DMS53 treated with DMSO at 0.1 percent for 48 hours (cell line): ENCODE measurements around the gene WWOX.
A peak's percentile ranks its signal among the peaks of the same experiment; 100 is the strongest.

Experiments
- DNase-seq: peaks from one replicate; lab custom pipeline; 2025; ENCODE audit not compliant: unreplicated experiment; lab: John Stamatoyannopoulos, UW

Gene WWOX

GRCh38 chr16:78515421-78515820, 416.0 kb downstream of the WWOX start:
- peak; percentile 43 for DNase-seq

DNA sequence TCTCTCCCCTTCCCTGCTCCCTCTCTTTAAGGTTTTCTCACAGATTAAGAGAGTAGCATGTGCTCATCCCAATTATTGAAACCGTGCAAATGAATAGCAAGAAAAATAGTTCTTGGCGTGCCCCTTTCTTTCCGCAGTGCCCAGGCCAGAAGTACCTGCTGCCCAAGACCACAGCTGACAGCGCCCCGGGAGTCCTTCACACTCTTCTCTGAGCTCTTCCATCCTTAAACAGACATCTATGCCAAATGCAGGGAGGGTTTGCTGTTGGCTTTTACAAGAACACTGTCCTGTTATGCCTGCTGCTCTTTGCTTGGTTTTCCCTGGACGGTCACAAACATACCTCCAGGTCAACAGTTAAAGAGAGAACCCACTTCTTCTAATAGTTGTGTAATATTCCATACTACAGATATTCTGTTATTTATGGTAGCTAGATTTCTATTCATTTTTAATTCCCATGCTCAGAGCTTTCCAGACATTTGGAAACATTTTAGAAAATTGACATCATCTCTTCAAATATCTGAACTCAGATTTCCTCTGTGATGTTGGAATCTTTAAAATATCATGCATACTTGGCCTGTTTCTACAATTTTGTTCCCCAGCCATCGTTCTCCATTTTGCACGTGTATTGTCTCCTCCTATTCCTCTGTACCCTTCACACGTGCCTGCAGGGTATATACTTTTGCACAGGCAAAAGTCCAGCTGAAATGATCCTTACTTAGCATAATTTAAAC, 416.7 kb downstream of the WWOX start:
- DNase-seq, result no peak

GRCh38 chr16:78519896-78520295, 420.4 kb downstream of the WWOX start:
- DNase-seq, result no peak

GRCh38 chr16:78520470-78520869, 421.0 kb downstream of the WWOX start:
- no peak for DNase-seq

DNA sequence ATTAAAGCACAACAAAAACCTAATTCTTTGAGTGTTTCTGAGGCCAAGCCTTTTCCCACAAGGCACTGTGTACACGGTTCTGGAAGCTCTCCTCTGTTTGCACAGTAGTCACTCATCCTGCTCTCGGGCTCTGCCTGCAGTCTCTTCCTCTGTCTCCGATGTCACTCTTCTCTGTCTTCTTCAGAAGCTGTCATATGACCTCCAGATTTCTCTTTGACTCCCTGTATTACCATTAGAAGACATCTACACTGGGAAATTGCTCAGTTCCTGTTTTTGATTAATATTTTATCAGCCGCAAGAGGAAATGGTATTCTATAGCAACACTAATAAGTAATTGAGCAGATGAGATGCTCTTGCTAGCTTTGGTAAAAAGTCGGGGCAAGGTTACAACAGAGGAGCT, 422.9 kb downstream of the WWOX start:
- DNase-seq, result peak; percentile 74

DNA sequence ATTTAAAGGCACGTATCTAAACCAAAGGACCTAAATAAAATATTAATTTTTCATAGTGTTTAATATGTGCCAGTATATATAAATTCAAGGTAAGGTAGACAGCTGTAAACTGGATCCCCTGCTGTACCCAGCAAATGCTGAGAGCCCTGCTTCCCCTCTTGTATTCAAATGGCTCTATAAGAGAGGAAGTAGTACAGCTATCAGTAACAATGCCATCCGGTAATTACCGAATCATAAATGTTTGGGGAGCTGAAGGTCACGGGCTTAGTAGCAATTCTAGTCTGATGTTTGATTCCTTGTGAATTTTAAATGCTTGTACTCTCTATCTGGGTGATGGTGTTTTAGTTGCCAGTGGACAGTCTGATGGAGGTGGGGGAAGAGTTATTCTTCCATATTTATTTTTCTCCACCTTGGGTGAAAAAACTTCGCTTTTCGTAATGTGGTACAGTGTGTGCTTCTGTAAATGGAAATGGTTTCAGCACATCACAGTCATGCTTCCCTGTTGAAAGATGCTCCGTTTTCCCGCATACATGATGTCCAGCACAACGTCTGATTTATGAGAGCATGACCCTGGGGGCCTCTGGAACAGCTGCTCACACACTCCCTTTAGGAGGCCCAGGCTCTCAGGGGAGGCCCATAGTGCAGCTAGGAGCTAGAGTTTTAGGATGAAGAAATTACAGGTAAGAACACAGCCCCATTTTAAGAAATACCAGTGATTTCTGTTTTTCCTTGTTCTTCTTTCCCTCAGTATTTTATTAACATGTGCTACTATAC, 423.9 kb downstream of the WWOX start:
- peak; percentile 75 for DNase-seq

DNA sequence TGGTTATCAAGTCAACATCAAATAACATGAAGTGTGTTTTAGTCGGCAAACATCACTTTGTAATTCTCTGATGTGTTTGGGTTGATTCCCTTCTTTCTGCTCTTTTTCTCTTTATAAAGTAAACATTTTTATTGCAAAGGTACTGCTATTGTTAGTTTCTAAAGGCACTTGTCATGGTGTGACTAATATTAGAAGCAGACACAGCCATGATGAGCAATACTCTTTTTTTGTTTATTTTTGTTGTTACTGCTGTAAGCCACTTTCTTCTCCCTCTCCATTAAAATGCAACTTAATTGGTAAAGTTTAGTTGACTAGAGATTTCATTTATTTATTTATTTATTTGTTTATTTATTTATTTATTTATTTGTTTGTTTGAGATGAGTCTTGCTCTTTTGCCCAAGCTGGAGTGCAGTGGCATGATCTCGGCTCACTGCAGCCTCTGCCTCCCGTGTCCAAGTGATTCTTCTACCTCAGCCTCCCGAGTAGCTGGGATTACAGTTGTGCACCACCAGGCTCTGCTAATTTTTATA, 424.7 kb downstream of the WWOX start:
- peak; percentile 75 for DNase-seq

- no peak for DNase-seq
Measured at GRCh38 chr16:78528265-78528664, 428.8 kb downstream of the WWOX start.

DNA sequence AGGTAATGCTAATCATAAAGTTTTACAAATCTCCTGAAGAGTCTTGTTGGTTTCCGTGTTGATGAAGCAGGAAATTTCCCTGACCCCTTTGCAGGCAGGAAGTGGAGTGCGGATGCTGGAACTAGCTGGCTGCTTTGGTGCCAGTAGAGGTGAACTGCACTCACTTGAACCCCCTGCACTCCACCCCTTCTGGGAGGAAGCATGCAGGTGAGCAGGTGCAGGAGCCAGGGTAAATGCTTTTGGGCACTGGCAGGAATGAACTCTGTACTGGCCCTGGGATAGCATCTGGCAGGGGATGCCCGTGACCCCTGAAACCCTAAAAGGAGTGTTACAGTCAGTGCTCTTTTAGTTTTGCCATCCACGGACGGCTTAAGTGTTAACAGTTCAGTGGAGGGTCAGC, 430.4 kb downstream of the WWOX start:
- DNase-seq, result no peak

DNA sequence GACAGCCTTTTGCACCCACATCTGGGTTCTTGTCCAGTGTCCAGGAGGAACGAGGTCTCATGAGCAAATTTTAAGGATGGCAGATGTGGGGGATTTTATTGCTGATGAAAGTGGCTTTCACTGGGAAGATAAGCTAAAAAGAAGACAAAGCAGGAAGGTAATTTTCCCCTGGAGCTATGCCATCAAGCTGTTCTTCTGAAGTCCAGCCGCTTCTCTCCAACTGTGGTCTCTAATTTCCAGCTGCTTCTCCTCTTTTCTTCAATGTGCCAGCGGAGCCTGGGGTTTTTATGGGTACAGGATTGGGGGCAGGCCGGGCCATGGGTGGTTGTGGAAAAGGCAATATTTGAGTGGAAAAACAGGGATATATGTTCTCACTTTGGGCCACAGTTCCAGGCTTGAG, 430.8 kb downstream of the WWOX start:
- no peak for DNase-seq

GRCh38 chr16:78535098-78535497, 435.6 kb downstream of the WWOX start:
- no peak for DNase-seq

DNA sequence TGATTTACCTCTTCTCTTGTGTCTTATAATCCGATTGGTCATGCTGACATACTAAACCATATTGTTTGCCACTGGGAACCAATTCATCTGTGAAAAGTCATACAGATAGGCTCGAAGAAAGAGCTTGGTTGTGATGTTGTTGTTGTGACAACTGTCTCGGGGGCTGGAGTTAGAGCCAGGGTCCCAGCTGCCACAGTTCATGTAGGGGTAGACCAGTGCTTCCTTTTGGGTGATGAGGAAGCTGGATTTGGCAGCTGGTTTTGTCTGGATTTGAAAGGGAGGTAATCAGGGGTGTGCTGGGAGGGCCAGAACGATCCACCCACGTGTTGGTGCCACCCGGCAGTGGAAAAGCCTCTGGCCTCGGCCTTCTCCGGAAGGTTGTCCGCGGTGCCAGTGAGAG, 438.1 kb downstream of the WWOX start:
- DNase-seq, result no peak

- DNase-seq, result no peak
Measured at GRCh38 chr16:78538292-78538691, 438.8 kb downstream of the WWOX start.

- DNase-seq, result no peak
Measured at GRCh38 chr16:78538919-78539318, 439.5 kb downstream of the WWOX start.

DNA sequence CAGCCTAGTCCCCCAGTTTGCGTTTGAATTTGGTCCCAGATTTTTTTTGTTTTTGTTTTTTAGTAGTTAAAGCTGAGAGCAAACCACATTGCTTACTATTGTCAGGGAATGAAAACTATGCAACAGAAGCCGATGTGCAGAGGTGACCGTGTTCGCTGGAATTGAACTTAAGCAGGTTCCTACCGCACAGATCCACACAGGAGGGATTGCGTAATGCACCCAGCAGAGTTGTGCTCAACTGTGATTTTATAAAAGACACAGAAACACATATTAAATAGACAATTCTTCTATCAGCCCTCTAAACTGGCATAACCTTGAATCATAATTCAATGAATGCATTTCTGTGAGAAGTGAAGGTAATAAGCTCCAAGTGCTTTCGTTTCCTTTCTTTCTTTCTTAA, 443.0 kb downstream of the WWOX start:
- no peak for DNase-seq

GRCh38 chr16:78543023-78543422, 443.6 kb downstream of the WWOX start:
- peak; percentile 23 for DNase-seq

DNA sequence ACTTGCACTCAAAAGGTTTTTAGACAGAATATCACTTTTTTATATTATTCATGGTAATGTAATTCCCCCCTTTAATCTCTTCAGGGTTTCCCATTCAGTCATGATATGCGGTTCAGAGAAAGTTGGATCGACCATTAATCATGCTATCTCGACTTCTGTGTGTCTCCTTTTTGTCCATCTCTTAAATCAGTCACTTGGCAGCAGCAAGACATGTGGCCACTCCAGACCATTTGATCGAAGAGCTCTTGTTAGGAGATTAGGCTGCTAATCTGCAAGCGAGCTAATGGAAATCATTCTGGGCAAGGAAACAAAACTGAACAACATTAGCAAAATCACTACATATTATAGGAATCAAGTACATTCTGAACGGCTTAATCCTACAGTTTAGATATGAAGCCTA, 449.9 kb downstream of the WWOX start:
- no peak for DNase-seq

GRCh38 chr16:78551487-78552085, 452.1 kb downstream of the WWOX start:
- peak; percentile 91 for DNase-seq

DNA sequence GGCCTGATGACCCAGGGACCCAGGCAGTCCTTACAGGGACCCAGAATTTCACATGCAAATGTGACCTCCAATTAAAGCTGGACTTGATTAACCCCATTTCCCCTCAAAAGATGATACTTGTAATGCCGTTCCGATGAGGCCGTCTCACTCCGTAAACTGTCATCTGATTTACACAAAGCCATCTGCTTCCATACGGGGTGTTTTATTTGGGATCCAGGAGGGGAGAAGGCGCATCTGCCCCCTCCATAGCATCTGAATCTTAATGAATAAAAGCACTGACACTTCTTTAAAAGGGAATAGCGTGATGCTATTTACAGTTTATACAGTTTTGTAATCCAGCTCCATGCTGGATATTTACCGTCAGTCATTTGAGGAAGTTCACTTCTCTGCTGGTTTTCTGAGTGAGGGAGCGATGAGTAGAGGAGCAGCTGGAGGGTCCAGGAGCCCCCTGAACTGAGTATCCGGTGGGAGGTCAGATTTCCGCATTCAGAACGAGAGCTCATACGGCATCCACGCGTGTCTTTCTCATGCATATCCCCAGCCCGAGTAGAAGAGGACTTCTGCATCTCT, 452.7 kb downstream of the WWOX start:
- DNase-seq, result peak; percentile 62

GRCh38 chr16:78552716-78553115, 453.3 kb downstream of the WWOX start:
- peak; percentile 26 for DNase-seq

DNA sequence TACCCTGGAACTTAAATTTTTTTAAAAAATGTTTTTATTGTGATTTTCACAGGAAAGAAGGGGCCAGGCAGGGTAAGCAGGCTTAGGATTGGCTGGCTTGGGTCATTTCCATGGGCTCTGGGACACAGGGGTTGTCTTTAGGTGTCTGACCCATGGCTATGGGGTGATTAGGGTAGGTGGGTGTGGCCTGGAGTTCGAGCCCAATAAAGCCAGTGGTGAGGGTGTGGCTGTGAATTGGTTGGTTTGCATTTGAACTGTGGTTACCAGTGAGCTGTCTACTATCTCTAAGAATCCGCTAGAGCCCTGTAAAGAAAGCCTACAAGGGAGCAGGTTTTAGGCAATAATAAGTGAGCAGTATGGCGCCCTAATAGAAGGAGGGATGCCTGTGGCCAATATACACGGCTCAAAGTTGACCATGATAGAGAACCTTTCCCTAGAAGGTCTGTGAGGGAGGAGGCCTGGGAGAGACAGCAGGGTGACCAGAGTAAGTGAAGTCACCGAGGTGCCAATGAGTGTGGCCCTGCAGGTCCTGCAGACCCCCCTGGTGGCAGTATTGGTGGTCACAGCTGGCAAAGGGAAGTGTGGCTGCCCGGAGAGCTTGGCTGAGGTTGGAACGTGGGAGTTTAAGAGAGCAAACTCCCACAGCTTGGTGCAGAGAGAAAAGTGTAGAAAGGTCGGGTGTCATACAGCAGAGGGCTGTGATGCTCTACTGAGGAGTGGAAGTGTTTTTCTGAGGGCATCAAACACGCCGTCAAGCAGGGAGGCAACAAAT, 454.0 kb downstream of the WWOX start:
- DNase-seq, result no peak
